NCI-H460 (cell line): ENCODE measurements around the gene MOSPD2. TPM values are rescaled to one million over a fixed set of nuclear protein-coding genes. Genes with fewer than 3 reads are reported as not detected.

ENCODE experiments used
- DNase-seq: peaks from one replicate; pipeline ENCODE4 v3.0.0-alpha.2; 2016; ENCODE audit warnings: low read depth; ENCODE audit errors: extremely low read depth
- total RNA-seq: library from RNA; depleted of rRNA; stranded (reverse); fragments of >200 nt; shearing (Covaris generic); gene quantifications from 2 replicates; pipeline ENCODE4 v1.2.3, GENCODE V29; 2014; rRNA removed

MOSPD2 gene
- total RNA-seq, 1 experiment from 2014 or later: 26.8 TPM

- DNase-seq: no peak
These were observed 91.3 kb downstream of the MOSPD2 start for GRCh38 chrX:14964500-14964899.

Other genes with a start within 250 kb of the MOSPD2 start
- 6.4 and 8.1 TPM in 2 replicates for gene FANCB, start 352 bp upstream of the MOSPD2 start, total RNA-seq